DOHH2 (cell line): ENCODE results near the gene ITPR1.

Experiments
- H3F3A ChIP-seq: fragments of 200-600 bp; sonication (generic), shearing (Covaris generic); 2 replicates; pipeline ENCODE4 v1.6.0; 2016; ENCODE audit warnings: antibody characterized with exemption, mild to moderate bottlenecking; ENCODE audit not compliant: control insufficient read depth, insufficient read depth
- H3K27ac ChIP-seq: fragments of 200-600 bp; sonication (generic); 2 replicates; pipeline ENCODE4 v1.5.1; 2014; ENCODE audit warnings: low read depth, mild to moderate bottlenecking, low read length, moderate library complexity
- H3K27me3 ChIP-seq: fragments of 200-600 bp; sonication (generic); 2 replicates; pipeline ENCODE4 v1.6.1; 2014; ENCODE audit warnings: mild to moderate bottlenecking, low read length, mixed read lengths; ENCODE audit not compliant: control insufficient read depth
- H3K36me3 ChIP-seq: fragments of 200-600 bp; sonication (generic); 2 replicates; pipeline ENCODE4 v1.6.1; 2014; ENCODE audit warnings: mild to moderate bottlenecking, low read length, moderate library complexity, mixed read lengths; ENCODE audit not compliant: control insufficient read depth
- H3K4me1 ChIP-seq: fragments of 200-600 bp; sonication (generic); 2 replicates; pipeline ENCODE4 v1.6.1; 2014; ENCODE audit warnings: mild to moderate bottlenecking, low read length, mixed read lengths; ENCODE audit not compliant: control insufficient read depth
- H3K4me2 ChIP-seq: fragments of 200-600 bp; sonication (generic); 2 replicates; pipeline ENCODE4 v1.6.0; 2014; ENCODE audit warnings: mild to moderate bottlenecking, low read length, moderate library complexity
- H3K4me3 ChIP-seq: fragments of 200-600 bp; sonication (generic); 2 replicates; pipeline ENCODE4 v1.5.1; 2014; ENCODE audit warnings: mild to moderate bottlenecking, low read length, mixed read lengths
- H3K79me2 ChIP-seq: fragments of 200-600 bp; sonication (generic); 2 replicates; pipeline ENCODE4 v1.6.1; 2014; ENCODE audit warnings: mild to moderate bottlenecking, low read length, mixed read lengths; ENCODE audit not compliant: control insufficient read depth
- H3K9me2 ChIP-seq: fragments of 200-600 bp; sonication (generic); replicated peaks from 2 replicates; pipeline ENCODE4 v1.6.1; 2014; ENCODE audit warnings: mild to moderate bottlenecking, low read length, mixed read lengths; ENCODE audit not compliant: control insufficient read depth
- H3K9me3 ChIP-seq: fragments of 200-600 bp; sonication (generic); 2 replicates; pipeline ENCODE4 v1.6.1; 2014; ENCODE audit warnings: antibody characterized with exemption, low read length, mixed read lengths; ENCODE audit not compliant: control insufficient read depth, insufficient read depth
- H4K20me1 ChIP-seq: fragments of 200-600 bp; sonication (generic); 2 replicates; pipeline ENCODE4 v1.6.0; 2014; ENCODE audit warnings: low read depth, mild to moderate bottlenecking, antibody characterized with exemption, low read length, moderate library complexity; ENCODE audit not compliant: control insufficient read depth, insufficient read depth
- EZH2phosphoT487 ChIP-seq: fragments of 200-600 bp; sonication (generic); IDR thresholded peaks from 2 replicates; pipeline ENCODE4 v1.6.1; 2017; ENCODE audit warnings: borderline replicate concordance, mild to moderate bottlenecking, antibody characterized with exemption, low read length, moderate library complexity, mixed read lengths
- TF ChIP-seq, protein P1 (sequence below): fragments of 200-600 bp; sonication (generic); IDR thresholded peaks from one replicate; pipeline ENCODE4 v1.5.1; 2014; ENCODE audit warnings: antibody characterized with exemption, mild to moderate bottlenecking, low read depth, low read length; ENCODE audit not compliant: poor library complexity, severe bottlenecking

Gene ITPR1

DNA sequence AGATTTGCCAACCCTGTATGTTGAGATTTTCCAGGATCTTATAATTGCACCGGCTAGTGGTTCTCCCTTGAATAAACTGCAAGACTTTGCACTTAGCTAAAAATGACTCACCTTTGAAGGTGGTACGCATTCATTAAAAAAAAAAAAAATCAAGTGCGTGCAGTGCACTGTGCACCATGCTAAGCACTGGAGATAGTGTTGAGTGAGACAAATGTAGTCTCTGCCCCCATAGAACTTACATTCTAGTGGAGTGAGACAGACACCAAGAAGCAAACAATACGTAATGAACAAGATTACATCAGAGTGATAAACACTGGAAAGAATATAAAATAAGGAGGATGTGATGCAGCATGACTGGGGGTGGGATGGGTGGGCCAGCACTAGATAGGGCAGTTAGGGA, 69.4 kb downstream of the ITPR1 start:
- Histone ChIP-seq H3K9me3 (no peaks in the 10 kb centered on the region), H3K27me3 (no peaks in the 10 kb centered on the region)

DNA sequence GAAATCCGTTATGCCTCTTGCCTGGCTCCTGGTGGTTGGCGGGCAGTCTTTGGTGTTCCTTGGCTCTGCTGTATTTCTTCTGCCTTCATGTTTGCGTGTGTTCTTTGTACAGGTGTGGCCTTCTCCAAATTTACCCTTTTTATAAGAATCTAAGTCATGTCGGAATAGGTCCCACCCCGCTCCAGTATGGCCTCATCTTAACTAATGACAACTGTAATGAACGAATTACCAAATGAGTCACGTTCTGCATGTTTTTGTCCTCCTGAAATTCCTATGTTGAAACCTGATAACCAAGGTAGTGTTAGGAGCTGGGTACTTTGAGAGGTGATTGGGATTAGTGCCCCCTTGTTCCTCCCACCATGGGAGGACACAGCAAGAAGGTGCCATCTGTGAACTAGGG, 71.1 kb downstream of the ITPR1 start:
- H3K4me2 ChIP-seq: no peak overlapping the region
- no peaks in the 10 kb centered on the region for H4K20me1 ChIP-seq
- H3K36me3 ChIP-seq: no peaks in the 10 kb centered on the region
- H3K79me2 ChIP-seq: no peaks in the 10 kb centered on the region
- no peaks in the 10 kb centered on the region for H3K4me1 ChIP-seq
- no peaks in the 10 kb centered on the region for H3K9me3 ChIP-seq
- no peak overlapping the region for H3K27ac ChIP-seq
- no peak for TF ChIP-seq EZH2phosphoT487
- TF ChIP-seq, protein P1, sequence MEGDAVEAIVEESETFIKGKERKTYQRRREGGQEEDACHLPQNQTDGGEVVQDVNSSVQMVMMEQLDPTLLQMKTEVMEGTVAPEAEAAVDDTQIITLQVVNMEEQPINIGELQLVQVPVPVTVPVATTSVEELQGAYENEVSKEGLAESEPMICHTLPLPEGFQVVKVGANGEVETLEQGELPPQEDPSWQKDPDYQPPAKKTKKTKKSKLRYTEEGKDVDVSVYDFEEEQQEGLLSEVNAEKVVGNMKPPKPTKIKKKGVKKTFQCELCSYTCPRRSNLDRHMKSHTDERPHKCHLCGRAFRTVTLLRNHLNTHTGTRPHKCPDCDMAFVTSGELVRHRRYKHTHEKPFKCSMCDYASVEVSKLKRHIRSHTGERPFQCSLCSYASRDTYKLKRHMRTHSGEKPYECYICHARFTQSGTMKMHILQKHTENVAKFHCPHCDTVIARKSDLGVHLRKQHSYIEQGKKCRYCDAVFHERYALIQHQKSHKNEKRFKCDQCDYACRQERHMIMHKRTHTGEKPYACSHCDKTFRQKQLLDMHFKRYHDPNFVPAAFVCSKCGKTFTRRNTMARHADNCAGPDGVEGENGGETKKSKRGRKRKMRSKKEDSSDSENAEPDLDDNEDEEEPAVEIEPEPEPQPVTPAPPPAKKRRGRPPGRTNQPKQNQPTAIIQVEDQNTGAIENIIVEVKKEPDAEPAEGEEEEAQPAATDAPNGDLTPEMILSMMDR: no peak
- H3K27me3 ChIP-seq: no peaks in the 10 kb centered on the region
- H3F3A ChIP-seq: no peaks in the 10 kb centered on the region
- H3K4me3 ChIP-seq: no peak overlapping the region
- no peaks in the 10 kb centered on the region for H3K9me2 ChIP-seq

More for the DNA sequence above, 69.4 kb downstream of the ITPR1 start:
- TF ChIP-seq, protein P1: no peak
- TF ChIP-seq EZH2phosphoT487: no peak
- Histone ChIP-seq H3K79me2 (no peaks in the 10 kb centered on the region), H3K36me3 (no peaks in the 10 kb centered on the region), H3K4me2 (no peak overlapping the region), H3F3A (no peaks in the 10 kb centered on the region), H3K27ac (no peak overlapping the region), H3K9me2 (no peaks in the 10 kb centered on the region), H3K4me1 (no peaks in the 10 kb centered on the region), H3K4me3 (no peak overlapping the region), H4K20me1 (no peaks in the 10 kb centered on the region)

DNA sequence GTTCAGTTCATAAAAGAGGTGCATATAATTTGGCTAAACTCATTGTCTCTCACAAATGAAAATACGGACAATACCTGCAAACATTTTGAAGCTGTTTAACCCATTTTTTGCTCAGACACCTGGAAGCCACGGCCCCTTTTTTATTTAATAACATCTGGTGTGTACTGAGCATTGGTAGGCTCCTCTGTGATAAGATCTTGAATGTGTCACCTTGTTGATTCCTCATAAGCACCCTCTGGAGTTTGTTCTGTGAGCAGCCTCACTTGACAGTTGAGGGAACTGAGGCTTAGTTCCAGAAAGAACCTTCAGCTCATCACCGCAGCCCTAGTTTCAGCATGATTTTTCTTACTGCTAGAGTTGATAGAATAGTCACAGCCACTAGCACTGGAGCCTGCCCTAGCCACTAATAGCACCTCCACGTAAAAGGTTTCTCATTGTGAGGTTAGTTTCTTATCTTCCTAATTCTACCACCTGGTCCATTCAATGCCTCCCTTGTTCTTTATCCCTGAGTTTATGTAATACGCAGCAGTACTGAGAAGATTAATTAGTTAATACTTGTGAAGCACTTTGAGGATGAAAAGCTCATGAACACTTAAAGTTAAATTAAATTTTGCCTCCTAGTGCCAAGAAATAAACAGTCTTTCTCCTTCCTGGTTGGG, 71.9 kb downstream of the ITPR1 start:
- Histone ChIP-seq H3K4me2 (no peak overlapping the region), H4K20me1 (no peaks in the 10 kb centered on the region), H3K27me3 (no peaks in the 10 kb centered on the region), H3K79me2 (no peaks in the 10 kb centered on the region), H3K27ac (no peak overlapping the region), H3K4me3 (no peak overlapping the region), H3K9me2 (no peaks in the 10 kb centered on the region), H3K4me1 (no peaks in the 10 kb centered on the region), H3F3A (no peaks in the 10 kb centered on the region), H3K9me3 (no peaks in the 10 kb centered on the region), H3K36me3 (no peaks in the 10 kb centered on the region)
- TF ChIP-seq EZH2phosphoT487: no peak
- TF ChIP-seq, protein P1: no peak
